ENCODE results near the gene SLC5A5.

SLC5A5 gene

DNA sequence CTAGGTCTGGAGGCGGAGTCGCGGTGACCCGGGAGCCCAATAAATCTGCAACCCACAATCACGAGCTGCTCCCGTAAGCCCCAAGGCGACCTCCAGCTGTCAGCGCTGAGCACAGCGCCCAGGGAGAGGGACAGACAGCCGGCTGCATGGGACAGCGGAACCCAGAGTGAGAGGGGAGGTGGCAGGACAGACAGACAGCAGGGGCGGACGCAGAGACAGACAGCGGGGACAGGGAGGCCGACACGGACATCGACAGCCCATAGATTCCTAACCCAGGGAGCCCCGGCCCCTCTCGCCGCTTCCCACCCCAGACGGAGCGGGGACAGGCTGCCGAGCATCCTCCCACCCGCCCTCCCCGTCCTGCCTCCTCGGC lies at the start of gene SLC5A5:
SLC5A5 (plus strand) TSS at position 68 of the 373 bp plus-strand sequence. CDS start 375 bp downstream, outside the sequence.
- no peak for DNase-seq (ENCODE audit: extremely low read depth in 1 of 2, low read depth in 1 of 2)

- no peak for DNase-seq (ENCODE audit: extremely low read depth in 1 of 2, low read depth in 1 of 2)
Measured at GRCh38 chr19:17824339-17824738, 47.4 kb upstream of the SLC5A5 start.

DNA sequence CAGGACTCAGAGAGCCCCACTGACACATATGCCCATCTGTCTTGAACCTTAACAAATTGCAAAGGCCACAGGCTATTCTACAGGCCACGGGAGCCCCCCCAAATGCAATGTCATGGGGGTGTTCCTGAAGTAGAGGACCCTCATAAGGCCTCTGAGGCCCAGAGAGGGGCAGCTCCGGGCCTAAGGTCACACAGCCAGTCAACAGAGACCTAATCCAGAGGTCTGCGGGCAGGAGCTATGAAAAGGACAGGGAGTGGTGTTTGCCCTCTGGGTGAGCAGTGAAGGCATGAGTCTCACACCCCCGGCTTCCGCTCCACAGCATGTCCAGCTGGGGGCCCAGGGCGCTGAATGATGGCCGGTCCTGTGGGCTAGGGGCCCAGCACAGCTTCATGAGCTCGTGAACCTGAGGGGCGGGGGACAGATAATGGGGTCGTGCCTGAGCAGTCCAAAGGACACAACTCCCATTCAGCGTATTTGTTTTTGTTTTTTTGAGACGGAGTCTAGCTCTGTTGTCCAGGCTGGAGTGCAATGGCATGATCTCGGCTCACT lies 45.2 kb upstream of the SLC5A5 start:
- no peak for DNase-seq (ENCODE audit: extremely low read depth in 1 of 2, low read depth in 1 of 2)

DNA sequence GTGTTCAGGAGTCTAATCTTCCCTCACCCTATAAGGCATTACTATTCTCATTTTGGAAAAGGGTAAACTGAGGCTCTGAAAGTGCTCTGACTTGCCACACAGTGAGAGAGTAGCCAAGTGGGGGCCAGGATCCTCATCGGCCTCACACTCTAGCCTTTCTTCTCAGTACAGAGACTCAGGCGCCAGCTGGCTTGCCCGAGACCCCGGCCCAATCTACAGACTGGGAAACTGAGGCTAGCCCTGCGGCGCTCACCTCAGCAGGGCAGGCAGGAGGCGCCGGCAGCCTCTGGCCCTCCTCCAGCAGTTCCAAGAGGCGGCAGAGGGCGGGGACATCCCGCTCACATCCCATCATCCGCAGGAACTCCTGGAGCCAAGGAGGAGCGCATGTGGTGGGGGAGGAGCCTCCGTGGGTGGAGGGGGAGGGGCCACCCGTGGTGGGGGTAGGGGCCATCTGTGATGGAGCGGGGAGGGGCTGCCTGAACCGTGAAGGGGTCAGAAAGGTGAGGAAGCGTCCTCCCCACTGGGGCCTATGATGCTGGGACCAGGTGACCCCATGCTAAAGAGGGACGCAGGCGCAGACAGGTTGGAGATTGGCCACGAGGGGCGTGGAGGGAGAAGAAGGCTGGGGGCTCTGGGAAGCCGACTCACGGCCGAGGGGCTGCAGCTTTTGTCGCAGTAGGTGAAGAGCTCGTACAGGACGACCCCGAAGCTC lies 41.7 kb upstream of the SLC5A5 start:
- DNase-seq (ENCODE audit: extremely low read depth in 1 of 2, low read depth in 1 of 2) = no peak

GRCh38 chr19:17830567-17831418 lies 41.0 kb upstream of the SLC5A5 start:
- peak in 1 of 2 donors; percentile 50 for DNase-seq (ENCODE audit: extremely low read depth in 1 of 2, low read depth in 1 of 2)

GRCh38 chr19:17831419-17831888 lies 40.3 kb upstream of the SLC5A5 start:
- no peak for DNase-seq (ENCODE audit: extremely low read depth in 1 of 2, low read depth in 1 of 2)

DNA sequence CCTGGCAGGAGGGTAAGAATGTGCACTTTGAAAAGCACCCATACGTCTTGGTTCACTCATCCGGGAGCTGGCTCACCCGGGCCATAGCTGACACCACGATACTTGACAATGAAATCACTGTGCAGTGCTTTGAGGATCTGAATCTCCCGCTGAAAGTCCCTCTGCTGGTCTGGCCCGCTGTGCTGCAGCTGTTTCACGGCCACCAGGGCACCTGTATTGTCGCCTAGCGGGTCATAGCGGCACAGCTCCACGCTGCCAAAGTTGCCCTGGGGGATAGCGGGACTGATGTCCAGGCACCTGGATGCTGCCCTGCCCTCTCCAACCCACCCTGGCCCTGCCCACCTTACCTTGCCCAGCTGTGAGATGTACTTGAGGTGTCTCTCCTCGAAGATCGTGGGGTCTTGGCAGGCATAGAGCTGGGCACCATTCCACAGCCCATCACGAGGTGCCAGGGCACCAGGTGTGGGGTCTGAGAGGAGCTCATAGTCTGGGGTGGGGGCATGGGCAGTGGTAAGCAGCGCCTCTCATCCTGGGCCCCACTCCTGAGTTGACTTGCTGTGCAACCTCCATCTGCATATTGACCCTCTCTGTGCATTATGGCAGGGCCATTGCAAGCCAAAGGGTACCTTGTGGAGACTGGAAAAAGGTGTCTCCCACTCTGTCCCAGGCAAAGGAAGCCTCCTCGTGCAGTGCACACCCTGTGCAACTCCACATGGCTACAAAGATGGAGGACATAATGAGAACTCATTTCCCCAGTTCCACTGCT lies 39.1 kb upstream of the SLC5A5 start:
- DNase-seq (ENCODE audit: extremely low read depth in 1 of 2, low read depth in 1 of 2) = no peak

- DNase-seq (ENCODE audit: extremely low read depth in 1 of 2, low read depth in 1 of 2) = no peak
Measured at GRCh38 chr19:17834350-17835181, 37.2 kb upstream of the SLC5A5 start.

DNA sequence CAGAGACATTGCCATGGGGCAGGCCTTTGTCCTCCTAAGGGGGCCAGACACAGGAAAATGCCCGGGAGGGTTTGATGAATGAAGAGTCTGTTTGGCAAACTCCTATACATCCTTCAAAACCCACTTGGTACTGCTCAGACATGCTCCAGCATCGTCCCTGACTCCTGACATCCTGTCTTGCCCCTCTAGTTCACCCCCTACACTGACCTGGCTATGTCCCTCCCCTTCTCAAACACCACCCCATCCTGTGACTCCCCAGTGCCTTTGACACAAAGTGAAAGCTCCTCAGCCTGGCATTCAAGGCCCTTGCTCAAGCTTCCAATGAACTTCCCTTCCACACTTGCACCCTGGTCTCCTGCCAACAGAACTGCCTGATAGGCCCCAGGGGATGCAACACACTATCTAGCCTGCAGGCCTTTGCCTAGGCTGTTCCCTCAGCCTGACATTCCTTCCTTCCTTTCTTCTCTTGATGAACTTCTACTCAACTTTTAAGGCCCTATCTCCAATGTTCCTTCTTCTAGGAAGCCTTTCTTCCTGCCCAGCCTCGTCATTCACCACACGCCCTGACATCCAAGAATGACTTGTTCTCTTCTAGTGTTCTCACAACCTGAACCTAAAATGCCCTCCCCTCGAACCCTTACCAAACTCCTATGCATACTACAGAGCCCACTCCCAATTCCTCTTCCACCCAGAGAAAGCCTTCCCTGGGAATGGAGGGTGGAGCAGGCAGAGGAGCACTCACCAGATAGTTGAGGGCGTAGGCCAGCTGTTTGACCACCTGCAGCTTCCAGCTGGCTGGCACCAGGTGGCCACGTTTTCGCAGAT lies 36.4 kb upstream of the SLC5A5 start:
- DNase-seq (ENCODE audit: extremely low read depth in 1 of 2, low read depth in 1 of 2) = no peak

GRCh38 chr19:17836530-17836929 lies 35.2 kb upstream of the SLC5A5 start:
- DNase-seq (ENCODE audit: extremely low read depth in 1 of 2, low read depth in 1 of 2) = no peak

DNA sequence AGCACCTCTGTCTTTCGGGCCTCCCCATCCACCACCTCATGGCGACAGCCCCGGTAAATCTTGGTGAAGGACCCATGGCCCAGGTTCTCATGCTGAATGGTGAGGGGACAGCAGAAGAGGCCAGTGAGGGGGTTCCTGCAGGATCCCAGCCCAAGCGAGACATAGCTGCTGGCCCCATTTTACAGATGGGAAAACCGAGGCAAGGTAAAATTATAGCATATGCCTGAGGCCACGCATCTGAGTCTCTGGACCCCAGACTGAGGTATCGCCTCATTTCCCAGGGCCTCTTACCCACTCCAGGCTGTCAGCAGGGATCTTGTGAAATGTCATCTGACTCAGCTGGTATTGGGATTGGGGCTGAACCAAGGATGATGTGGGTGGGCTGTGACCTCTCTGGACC lies 33.8 kb upstream of the SLC5A5 start:
- DNase-seq (ENCODE audit: extremely low read depth in 1 of 2, low read depth in 1 of 2) = no peak

DNA sequence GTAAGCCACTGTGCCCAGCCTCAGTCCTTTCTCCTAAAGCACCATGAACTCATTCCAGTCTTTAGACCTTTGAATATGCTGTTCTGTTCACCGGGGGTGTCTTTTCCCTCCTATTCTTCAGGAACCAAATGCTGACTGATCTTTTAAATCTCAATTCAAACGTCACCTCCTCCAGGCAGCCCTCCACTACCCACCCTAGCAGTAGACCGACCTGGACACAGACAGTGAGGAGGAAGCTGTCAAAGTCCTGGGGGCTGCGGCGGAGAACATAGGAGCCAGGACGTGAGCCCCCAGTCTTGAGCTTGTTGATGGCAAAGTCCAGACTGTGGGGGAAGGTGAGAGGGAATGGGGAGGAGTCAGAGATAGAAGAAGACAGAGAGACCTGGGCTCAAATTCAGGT lies 31.7 kb upstream of the SLC5A5 start:
- DNase-seq (ENCODE audit: extremely low read depth in 1 of 2, low read depth in 1 of 2) = no peak

DNA sequence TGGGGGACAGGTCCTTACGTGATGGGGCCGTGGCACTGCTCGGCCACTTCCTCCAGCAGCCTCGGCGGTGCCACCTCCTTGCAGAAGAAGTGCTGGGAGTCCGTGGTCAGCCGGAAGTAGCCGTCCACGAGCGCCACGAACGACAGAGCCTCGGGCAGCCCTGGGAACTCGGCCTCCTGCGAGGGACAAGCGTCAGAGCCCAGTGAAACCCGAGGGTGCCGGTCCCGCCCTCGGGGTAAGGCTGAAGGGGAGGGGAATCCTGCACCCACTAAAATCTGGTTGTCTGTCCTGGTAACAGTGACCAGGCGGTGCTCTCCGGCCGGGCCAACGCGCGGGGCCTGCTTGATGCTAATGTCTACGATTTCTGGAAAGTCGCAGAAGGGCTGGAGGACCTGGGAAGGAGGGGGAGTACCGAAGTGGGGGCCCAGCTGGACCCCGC lies 30.4 kb upstream of the SLC5A5 start:
- DNase-seq (ENCODE audit: extremely low read depth in 1 of 2, low read depth in 1 of 2) = no peak

GRCh38 chr19:17841810-17842662 lies 29.7 kb upstream of the SLC5A5 start:
- DNase-seq (ENCODE audit: extremely low read depth in 1 of 2, low read depth in 1 of 2) = peak; percentile 61 to 63

- no peak for DNase-seq (ENCODE audit: extremely low read depth in 1 of 2, low read depth in 1 of 2)
Measured at GRCh38 chr19:17842663-17843291, 29.0 kb upstream of the SLC5A5 start.

DNA sequence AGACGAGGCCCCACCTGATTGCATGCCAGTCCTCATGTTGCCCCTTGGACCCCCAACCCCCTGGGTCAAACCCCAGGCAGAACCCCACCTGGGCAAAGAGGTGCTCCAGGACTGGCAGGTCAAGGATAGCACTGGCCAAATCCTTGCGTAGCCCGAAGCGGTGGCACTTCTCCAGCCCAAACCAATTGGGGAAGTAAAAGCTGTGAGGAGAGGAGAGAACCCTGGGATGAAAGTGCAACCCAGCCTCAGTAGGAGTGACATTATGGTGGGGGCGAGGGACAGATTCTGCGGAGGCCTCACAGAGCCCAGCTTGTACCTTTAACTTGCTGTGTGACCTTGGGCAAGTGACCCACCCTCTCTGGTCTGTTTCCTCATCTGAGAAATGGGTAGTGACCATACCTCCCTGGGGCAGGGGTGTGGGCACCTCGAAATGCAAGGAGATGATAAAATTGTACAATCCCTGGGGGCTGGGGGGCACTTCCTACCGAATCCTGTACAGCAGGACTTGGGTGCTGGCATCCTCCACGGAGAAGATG lies 28.4 kb upstream of the SLC5A5 start:
- DNase-seq (ENCODE audit: extremely low read depth in 1 of 2, low read depth in 1 of 2) = no peak

- no peak for DNase-seq (ENCODE audit: extremely low read depth in 1 of 2, low read depth in 1 of 2)
Measured at GRCh38 chr19:17843908-17844490, 27.7 kb upstream of the SLC5A5 start.

All from stimulated activated CD8-positive, alpha-beta memory T cell treated with anti-CD3 and anti-CD28 coated beads, Interleukin-7, amount 100 ng/mL, for 48 hours (primary cell).